ENCODE results near the gene SIMC1. TPM values are rescaled to one million over a fixed set of nuclear protein-coding genes. Genes with fewer than 3 reads are reported as not detected.

SIMC1 gene
- total and polyA plus RNA-seq, 2 donors (not counting 1 experiment from before 2014, with no cell fraction given), result 4.6 to 7.9 TPM

DNA sequence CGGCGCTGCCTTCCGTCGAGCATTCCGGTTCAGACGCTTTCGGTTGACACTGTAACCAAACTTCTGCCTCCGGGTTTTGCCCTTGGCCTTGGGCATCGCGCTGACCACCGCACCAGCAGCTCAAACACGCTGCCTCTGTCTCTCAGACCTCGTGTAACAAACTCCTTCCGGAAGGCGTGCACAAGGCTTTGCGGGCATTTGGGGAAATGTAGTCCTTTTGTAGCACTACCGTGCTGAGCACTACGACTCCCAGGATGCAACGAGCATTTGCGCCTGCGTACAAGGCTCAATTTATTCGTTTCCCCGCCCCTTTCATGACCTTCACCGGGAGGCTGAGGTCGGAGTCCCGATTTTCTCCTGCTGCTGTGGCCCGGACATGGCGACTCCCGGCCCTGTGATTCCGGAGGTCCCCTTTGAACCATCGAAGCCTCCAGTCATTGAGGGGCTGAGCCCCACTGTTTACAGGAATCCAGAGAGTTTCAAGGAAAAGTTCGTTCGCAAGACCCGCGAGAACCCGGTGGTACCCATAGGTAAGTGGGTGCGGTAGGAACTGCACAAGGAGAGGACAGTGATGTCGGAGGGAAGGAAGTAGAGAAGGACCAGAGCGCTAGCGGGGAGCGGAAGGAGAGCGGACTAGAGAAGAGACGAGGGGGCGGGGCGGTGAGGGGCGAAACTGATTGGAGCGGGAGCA is 150.4 kb downstream of the SIMC1 start, which contains the start of the genes HIGD2A and NOP16:
TSS of gene HIGD2A (plus strand) at position 308 of the 691 bp plus-strand sequence. CDS start at position 377, 69 bp downstream.
TSS of gene NOP16 (minus strand) at position 155 of the 691 bp plus-strand sequence. CDS start at position 96, 59 bp downstream.
- no peaks in the 10 kb centered on the region for H3K9me3 ChIP-seq (ENCODE audit: control insufficient read depth, insufficient read depth, low read depth, low read length)
- DNase-seq (ENCODE audit: low read depth in 2 of 2), result peak; percentile 98 to 99
- peak within 1 kb of the TSS; percentile 95 for H3K27ac ChIP-seq (ENCODE audit: insufficient read depth, low read length)
- H4K20me1 ChIP-seq (ENCODE audit: control insufficient read depth, extremely low read depth, insufficient read depth, low read length), result no peaks in the 10 kb centered on the region
- peak within 1 kb of the TSS; percentile 78 to 92 (median 88) for H3K4me3 ChIP-seq (replicated peaks in 1 of 4; ENCODE audit: control extremely low read depth in 1 of 4, insufficient read depth in 1 of 4, low read depth in 3 of 4, low read length in 4 of 4)
- H3K79me2 ChIP-seq (ENCODE audit: control insufficient read depth, insufficient read depth, low read length), result peaks cover 31% of the 10 kb centered on the region
- H3K36me3 ChIP-seq (ENCODE audit: control insufficient read depth, insufficient read depth, low read length), result peaks cover 18% of the 10 kb centered on the region
- peak within 1 kb of the TSS; percentile 86 for H3K4me2 ChIP-seq (ENCODE audit: extremely low read depth, insufficient read depth, low read length)
- no peaks in the 10 kb centered on the region for H3K27me3 ChIP-seq (ENCODE audit: control insufficient read depth, insufficient read depth, low read length)
- H2AFZ ChIP-seq (ENCODE audit: low read length), result peak within 1 kb of the TSS; percentile 83
- peak within 1 kb of the TSS; percentile 84 for H3K9ac ChIP-seq (ENCODE audit: insufficient read depth, low read length)
- no peak for TF ChIP-seq EZH2 (IDR thresholded peaks at IDR 0.05; ENCODE audit: low read length, missing control alignments)
- TF ChIP-seq, protein P1, sequence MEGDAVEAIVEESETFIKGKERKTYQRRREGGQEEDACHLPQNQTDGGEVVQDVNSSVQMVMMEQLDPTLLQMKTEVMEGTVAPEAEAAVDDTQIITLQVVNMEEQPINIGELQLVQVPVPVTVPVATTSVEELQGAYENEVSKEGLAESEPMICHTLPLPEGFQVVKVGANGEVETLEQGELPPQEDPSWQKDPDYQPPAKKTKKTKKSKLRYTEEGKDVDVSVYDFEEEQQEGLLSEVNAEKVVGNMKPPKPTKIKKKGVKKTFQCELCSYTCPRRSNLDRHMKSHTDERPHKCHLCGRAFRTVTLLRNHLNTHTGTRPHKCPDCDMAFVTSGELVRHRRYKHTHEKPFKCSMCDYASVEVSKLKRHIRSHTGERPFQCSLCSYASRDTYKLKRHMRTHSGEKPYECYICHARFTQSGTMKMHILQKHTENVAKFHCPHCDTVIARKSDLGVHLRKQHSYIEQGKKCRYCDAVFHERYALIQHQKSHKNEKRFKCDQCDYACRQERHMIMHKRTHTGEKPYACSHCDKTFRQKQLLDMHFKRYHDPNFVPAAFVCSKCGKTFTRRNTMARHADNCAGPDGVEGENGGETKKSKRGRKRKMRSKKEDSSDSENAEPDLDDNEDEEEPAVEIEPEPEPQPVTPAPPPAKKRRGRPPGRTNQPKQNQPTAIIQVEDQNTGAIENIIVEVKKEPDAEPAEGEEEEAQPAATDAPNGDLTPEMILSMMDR (conservative IDR thresholded peaks at IDR 0.05 in 1 of 2, IDR thresholded peaks at IDR 0.05 in 1 of 2; ENCODE audit: low read depth in 1 of 2, low read length in 2 of 2), result no peak
- H3K4me1 ChIP-seq (ENCODE audit: control insufficient read depth, extremely low read depth, insufficient read depth, low read length), result peaks cover 12% of the 10 kb centered on the region

DNA sequence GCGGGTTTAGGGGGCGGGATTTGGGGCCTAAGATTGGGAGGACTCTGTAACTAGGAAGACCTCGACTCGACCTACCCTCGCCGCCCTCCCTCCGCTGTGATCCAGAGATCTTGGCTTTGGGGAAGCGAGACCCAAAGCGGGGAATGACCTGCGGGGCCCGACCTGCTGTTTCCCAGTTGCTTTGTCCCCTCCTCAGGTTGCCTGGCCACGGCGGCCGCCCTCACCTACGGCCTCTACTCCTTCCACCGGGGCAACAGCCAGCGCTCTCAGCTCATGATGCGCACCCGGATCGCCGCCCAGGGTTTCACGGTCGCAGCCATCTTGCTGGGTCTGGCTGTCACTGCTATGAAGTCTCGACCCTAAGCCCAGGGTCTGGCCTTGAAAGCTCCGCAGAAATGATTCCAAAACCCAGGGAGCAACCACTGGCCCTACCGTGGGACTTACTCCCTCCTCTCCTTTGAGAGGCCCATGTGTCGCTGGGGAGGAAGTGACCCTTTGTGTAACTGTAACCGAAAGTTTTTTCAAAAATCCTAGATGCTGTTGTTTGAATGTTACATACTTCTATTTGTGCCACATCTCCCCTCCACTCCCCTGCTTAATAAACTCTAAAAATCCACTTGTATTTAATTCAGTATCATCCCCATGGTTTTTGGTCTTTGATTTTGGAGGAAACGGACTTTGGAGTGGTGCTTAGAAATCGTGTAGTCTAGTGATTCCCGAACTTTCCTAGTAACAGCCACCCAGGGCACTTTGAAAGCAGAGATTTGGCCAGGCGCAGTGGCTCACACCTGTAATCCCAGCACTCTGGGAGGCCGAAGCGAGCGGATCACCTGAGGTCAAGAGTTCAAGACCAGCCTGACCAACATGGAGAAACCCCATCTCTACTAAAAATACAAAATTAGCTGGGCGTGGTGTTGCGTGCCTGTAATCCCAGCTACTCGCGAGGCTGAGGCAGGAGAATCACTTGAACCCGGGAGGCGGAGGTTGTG is 151.2 kb downstream of the SIMC1 start:
- peaks cover 31% of the 10 kb centered on the region for H3K79me2 ChIP-seq (ENCODE audit: control insufficient read depth, insufficient read depth, low read length)

More for the DNA sequence above, 151.2 kb downstream of the SIMC1 start:
- TF ChIP-seq, protein P1 (conservative IDR thresholded peaks at IDR 0.05 in 1 of 2, IDR thresholded peaks at IDR 0.05 in 1 of 2; ENCODE audit: low read depth in 1 of 2, low read length in 2 of 2), result no peak
- no peak for TF ChIP-seq EZH2 (IDR thresholded peaks at IDR 0.05; ENCODE audit: low read length, missing control alignments)
- Histone ChIP-seq H4K20me1 (ENCODE audit: control insufficient read depth, extremely low read depth, insufficient read depth, low read length) (no peaks in the 10 kb centered on the region), H2AFZ (ENCODE audit: low read length) (peak overlapping the region; percentile 81), H3K9ac (ENCODE audit: insufficient read depth, low read length) (peak overlapping the region; percentile 84), H3K27ac (ENCODE audit: insufficient read depth, low read length) (peak overlapping the region; percentile 95), H3K9me3 (ENCODE audit: control insufficient read depth, insufficient read depth, low read depth, low read length) (no peaks in the 10 kb centered on the region), H3K27me3 (ENCODE audit: control insufficient read depth, insufficient read depth, low read length) (no peaks in the 10 kb centered on the region), H3K4me2 (ENCODE audit: extremely low read depth, insufficient read depth, low read length) (peak overlapping the region; percentile 86), H3K4me1 (ENCODE audit: control insufficient read depth, extremely low read depth, insufficient read depth, low read length) (peaks cover 12% of the 10 kb centered on the region), H3K36me3 (ENCODE audit: control insufficient read depth, insufficient read depth, low read length) (peaks cover 12% of the 10 kb centered on the region), H3K4me3 (replicated peaks in 1 of 4; ENCODE audit: control extremely low read depth in 1 of 4, insufficient read depth in 1 of 4, low read depth in 3 of 4, low read length in 4 of 4) (peak overlapping the region; percentile 78 to 91 (median 82))
- DNase-seq (ENCODE audit: low read depth in 2 of 2), result no peak

All from fibroblast of lung (primary cell).